Activated CD8-positive, alpha-beta memory T cell treated with anti-CD3 and anti-CD28 coated beads, Interleukin-2, amount 50 U/mL, for 1 hour (primary cell): ENCODE measurements around the gene NDEL1.

Experiments
- DNase-seq: peaks from one replicate; pipeline ENCODE4 v3.0.0-alpha.2; 2020; ENCODE audit errors: extremely low read depth

The NDEL1 gene

DNA sequence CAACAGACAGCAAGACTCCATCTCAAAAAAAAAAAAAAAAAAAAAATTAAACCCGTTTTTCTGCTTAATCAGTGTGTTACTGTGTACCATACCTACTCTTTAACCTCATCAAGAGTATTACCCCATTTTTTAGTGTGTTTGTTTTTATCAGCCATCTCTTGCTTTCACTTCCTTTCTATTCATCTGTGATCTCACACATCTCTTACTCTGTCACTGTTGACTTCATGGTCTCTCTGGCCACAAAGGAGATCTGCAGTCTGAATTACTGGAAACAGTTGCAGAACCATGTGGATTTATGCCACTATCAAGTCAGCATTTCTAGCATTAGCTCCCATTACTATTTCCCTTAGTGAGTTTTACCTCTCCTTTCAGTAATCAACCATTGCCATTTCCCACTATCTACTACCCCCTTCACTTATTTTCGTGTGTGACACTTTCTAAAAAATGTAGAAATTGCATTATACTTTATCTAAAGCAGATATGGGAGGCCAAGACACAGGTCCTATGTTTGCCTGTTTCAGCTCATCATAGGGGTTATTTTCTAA, 20.1 kb downstream of the NDEL1 start:
- no peak for DNase-seq

DNA sequence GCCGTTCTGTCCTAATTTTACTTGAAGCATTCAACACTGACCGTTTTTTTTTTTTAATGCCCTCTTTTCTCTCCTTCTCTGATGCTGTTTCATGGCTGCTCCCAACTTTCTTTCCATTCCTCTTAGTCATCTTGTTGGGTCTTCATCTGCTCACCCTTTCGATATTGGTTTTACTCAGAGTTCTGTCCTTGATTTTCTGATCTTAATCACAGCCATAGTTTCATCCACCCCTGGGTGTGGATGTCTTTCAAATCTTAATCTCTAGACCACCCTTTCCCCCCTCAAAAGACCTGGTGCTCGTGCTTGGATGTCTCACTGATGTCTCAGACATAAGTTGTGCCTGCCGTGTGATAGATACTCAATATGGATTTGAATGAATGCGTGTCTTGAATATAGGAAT, 22.4 kb downstream of the NDEL1 start:
- DNase-seq: no peak

DNA sequence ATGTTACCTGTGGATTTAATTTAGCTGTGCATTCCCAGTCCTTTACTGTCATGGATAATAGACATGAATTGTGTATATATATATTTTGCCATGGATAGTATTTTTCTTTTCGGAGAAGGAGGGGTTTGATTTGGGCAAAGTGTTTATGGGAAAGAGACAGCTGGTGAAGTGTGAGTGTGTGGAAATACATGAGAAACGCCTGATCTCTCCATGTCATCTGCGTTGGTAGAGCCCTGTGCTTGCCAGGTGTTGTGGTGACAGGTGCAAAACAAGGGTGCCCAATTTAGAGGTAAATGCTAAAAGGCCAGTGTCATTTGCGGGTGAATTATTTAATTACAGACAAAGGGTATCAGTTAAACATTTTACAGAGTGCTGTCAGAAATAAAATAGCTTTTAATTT, 23.4 kb downstream of the NDEL1 start:
- no peak for DNase-seq

DNA sequence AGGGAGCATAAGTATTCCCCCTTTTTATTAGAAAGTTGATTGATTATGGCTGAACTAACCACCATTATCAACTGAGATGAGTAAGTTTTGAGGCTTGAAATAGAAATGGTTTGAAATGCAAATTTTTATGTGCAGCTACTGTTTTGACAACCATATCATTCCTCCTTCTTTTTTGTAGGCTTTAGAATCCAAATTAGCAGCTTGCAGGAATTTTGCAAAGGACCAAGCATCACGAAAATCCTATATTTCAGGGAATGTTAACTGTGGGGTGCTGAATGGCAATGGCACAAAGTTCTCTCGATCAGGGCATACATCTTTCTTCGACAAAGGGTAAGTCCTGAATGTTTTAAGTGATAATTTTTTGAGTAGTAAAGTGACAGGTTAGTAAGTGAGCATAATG, 24.1 kb downstream of the NDEL1 start:
- no peak for DNase-seq

DNA sequence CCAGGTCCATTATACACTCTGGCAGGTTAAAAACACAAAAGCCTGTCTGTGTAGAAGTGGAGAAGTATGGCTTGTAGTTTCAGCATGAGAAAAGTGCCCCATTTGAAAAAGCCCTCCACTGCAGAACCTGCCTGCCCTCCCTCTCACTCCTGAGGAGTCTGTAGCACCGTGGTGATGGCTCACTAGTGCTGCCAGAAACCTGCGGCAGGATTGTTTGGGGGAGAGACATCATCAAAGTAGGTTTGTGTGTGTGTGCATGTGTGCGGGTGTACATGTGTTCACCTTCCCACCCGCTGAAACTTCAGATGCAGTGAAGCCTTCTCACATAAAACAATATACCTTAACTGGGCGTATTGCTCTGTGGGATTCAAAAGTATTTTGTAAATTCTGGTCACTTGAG, 26.9 kb downstream of the NDEL1 start:
- DNase-seq: no peak

DNA sequence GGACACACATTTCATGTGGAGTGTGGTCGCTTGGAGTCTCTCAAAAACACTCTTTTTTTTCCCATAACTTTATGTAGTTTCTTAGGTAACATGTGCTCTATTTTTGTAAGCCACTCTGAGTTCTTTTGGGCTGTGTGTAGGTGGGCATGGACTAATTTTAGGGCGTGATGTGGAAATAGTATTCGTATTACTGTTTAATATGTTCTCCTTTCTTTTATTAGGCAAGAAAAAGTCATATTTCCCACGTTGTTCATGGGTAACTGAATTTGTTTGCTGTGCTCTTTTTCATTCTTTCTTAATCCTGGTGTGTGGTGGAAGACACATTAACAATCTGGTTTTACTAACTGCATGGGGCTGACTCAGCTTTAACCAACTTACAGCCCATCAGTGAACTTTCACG, 27.4 kb downstream of the NDEL1 start:
- DNase-seq: no peak

DNA sequence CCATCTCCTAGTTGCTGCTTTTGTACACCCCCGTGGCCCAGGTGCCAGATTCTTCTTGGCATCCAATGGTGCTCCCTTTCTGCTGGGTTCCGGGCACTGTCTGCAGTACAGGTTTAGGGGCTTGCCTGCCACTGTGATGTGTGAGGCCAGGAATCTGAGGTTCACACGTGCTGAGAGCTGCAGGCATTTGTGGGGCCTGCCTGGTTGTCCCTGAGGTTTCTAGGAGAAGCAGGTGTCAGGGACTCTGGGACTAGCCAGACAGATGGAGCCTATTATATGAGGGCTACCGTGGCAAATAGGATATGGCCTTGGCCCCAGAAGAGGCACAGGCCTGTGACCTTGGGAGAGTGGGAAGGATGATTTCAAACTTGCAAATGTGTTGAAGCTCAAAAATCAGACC, 29.3 kb downstream of the NDEL1 start:
- DNase-seq: no peak

DNA sequence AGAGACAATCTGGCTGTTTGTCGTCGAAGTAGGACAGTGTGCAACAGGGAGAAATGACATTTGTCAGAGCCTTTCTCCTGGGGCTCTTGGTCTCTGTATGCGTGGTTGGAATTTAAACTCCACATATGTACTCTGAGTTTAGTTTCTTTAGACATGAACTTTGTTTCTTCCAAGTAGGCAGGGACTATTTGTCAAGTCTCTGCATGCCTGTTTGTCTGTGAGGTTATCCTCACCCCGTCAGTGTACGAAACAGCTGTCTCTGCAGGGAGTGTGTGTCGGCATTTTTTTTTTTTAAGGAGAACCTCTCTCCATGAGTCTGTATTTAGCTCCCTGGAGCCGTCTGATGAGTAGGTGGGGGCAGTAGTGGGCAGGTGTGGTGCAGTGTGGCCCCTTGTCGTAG, 29.7 kb downstream of the NDEL1 start:
- DNase-seq: no peak

DNA sequence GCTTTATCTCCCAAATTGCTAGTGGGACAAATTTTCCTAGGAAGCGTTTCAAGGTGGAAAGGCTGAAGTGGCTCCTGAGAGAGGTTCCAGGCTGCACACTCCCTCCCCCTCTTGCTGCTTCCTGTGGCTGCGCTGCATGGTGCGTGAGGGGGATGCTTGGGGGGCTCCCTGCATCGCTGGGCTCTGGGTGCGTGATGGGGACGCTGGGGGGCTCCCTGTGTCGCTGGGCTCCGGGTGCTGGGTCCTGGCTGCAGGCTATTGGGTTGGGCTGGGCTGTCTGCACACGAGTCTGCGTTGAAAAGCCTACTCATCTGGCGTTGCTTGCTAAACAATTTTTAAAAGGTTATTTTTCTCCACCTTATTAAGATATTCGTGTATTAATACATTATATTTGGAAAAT, 30.1 kb downstream of the NDEL1 start:
- no peak for DNase-seq

DNA sequence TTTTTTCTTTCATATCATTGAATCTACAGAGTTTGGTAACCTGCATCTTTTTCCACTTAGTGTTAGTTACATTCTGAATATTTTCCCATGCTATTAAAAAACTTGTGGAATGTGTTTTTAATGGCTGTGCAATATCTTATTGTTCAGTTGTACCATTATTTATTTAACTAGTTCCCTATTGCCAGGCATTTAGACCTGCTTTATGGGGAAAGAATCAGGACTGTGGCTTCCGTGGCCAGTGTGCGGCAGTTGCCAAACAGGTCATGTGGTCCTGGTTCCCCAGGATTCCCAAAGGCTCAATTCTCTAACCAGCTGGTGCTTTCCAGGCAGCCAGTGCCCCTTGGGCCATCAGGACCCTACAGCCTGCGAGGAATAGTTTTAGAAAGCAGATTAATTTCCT, 30.8 kb downstream of the NDEL1 start:
- no peak for DNase-seq

DNA sequence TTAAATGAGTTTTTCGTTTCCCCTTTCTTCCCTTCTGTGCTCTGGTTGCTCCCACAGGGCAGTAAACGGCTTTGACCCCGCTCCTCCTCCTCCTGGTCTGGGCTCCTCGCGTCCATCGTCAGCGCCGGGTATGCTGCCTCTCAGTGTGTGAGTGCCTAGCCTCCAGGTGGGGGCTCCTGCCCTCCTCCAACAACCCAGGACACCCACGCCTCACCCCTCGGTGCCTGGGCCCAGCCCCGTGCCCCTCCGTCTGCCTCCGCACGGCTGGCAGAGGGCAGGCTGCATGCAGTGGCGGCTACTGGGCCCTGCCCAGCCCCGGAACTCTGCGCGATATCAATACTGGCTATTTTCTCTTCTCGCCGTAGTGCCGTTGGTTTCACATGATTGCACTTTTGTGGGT, 31.2 kb downstream of the NDEL1 start:
- DNase-seq: no peak

DNA sequence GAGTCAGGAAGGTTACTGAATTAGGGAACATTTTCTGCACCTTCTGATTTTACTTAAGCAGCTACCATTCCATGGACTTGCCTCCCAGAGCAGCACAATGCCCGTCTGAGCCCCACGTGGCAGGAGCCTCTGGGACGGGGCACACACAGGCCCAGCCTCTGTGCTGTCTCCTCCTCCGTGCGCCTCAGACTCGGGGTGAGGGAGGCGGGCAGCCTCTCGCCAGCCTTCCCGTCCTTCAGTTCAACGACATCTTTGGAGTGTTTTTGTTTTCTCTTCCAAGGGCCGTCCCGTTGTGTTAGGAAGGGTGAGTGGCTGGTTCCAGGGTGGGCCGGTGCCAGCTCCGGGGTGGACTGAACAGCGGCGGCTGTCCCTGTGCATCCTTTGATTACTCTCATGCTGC, 31.8 kb downstream of the NDEL1 start:
- no peak for DNase-seq

DNA sequence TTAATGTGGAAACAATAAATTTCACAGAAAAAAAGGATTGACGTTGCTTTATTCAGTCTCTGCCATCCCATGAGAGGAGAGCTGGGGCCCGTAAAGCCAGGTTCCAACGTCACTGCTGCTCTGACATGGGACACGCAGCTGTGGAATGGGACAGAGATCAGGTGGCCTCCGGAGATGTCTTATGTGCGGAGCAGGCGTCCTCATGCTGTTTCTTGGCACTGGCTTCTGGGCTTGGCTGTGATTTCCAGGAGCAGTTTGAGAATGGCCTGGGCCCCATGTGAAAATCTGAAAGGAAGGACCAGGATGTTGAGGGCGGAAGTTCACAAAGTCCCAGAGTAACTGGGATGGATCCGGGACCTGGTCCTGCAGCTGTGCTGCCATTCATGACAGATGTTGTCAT, 32.4 kb downstream of the NDEL1 start:
- no peak for DNase-seq

DNA sequence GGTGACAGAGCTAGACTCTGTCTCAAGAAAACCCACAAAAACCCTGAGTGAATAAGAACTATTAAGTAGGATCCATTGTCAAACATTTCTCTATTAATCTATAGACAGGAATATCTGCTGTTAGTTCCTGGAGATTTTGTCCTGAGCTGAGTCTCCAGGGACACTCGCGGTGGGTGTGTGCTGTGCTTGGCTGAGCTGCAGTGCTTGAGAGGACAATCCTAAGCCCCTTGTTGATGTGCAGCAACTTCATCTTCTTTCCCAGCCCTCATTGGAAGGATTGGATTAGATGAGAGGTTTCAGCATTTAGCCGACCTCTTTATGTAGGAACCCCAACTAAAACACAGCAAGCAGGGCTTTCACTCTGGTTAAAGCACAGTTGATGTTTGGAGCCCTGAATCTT, 33.3 kb downstream of the NDEL1 start:
- DNase-seq: no peak

DNA sequence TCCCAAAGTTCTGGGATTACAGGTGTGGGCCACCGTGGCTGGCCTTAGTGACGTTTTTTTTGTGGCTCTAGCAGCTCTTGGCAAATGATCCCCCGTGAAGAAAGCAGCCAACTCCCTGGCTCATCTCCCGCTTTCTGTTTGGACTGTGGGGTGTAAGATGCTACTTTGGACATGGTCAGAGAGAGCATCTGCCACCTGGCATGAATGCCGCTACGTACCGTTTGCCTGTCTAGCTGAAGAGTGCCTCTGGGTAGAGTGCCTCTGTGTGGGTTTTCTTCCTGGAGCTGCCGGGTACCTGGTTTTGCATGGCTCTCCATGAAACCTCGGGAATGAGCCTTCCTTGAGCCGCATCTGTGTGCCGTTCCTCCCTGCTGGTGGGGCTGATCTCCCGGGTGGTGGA, 34.3 kb downstream of the NDEL1 start:
- DNase-seq: no peak

DNA sequence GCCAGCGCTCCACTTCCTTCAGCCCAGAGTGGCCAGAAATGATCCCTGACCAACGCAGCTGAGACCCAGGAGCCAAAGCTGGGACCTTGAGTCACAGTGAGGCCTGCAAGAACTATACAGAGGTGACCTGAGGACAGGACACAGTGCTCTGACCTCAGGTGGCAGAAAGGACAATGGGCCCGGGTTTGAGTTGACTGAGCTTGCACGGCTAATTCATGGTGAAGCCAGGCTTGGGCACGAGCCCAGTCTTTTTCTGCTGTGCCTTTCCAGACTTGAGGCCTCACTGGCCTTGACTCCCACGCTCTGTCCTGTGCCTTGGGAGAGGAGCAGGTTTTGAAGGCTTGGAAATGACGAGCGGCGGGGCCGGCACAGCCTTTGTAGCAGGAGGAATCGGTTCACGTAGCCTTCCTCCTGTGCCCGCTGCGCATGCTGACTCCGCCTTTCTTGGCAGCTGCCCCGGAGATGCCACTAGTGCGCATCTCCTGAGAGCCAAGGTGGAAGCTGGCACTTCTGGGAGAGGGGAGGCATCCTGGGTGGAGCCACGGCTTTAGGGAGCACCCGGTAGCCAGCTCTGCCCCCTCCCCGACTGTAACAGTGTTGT, 34.9 kb downstream of the NDEL1 start:
- DNase-seq: no peak

DNA sequence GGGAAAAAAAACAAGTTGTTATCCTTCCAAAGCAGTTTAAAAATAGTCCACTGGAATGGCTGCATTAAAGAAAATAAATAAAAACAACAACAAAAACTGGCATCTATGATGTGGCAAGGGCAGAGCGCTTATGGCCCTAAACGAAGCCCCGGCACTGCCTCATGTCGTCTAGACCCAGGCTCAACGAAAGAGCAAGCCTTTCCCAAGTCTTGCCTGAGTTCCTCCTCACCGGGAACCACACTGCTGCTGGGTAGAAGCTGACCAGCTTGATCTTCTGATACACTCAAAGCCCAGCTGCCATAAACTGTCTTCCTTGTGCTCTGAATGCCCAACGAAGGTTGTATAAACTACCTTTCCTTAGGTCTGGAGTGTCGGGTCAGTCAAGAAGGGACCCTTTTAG, 37.0 kb downstream of the NDEL1 start:
- DNase-seq: no peak

DNA sequence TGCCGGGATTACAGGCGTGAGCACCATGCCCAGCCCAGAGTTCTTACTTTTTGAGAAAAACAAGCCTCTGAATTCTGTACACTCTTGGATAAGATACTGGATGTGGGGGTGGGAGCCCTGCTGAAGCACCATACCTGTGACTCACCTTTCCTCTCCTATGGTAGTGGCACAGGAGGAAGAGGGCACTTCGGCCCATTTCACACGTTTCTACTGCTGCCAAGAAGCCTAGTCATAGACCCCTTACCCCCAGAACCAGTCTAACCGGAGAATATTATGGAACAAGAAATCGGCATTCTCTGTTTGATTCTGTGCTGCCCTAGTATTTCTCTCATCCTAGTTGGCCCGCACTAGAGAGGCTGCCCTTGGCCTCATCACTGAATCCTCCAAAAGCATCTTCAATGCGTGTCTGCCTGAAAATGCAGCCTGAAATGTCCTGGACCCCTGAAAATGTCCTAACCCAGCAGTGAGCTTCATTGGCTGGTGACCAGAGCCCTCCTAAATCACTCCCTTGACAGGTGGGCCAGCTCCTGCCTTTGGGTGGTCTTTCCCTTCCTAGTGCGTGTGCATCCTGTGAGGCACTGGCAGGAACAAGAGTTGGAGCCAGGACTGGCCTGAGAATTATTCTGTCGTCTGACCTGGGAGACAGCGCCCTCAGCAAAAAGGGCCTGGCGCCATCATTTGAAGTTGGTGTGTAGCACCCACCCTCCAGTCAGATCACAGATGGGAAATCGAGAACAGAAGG, 37.9 kb downstream of the NDEL1 start:
- no peak for DNase-seq

DNA sequence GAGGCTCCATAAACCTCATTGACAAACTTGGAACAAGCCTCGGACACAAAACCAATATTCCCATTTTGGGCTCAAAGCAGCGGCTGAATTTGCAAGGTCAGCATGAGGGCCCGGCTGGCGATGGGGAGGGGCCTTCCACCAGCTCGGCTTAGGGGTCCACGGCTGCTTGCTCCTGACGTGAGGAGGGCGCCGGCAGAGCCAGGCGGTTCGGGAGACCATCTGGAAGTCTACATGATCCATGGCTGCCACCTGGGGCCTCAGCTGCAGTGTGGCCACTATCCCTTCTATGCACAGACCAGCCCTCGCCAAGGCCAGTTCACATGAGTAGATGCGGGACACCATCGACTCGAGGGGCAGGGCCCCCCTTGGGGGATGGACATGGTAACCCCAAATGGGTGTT, 39.1 kb downstream of the NDEL1 start:
- DNase-seq: no peak

DNA sequence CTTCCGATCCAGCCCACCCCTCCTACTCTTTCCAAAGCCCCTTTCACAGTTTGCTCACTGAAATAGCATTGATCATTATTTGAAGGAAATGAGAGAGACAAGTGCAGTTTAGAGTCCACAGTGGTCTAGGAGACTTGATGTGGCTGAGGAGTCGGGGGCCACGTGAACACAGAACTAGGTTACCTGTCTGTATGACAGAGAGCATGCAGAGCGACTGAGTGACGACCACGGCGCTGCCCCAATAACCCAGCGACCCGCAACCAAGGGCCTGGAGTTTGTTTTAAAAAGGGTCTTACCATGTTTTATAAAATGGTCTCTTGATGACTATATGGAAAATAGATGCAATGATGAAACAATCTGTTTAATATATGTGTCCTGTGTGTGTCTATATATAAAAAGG, 39.5 kb downstream of the NDEL1 start:
- no peak for DNase-seq

DNA sequence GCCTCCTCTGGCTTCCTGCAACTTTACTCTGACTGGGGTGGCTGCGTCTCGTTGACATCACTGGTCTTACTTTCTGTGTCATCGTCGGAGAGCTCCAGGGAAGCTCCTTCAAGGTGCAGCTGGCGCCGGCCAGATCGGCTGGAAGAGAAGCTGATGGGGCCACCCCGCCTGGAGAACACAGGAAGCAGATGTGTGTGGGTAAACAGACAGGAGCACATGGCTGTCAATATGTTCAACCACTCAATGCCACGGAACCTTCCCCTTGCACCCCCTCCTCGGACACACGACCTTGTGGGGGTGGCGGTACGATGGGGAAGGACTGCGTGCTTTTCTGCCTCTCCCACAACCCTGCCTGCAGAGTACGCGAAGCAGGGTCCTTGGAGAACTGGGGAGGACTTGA, 40.1 kb downstream of the NDEL1 start:
- no peak for DNase-seq

DNA sequence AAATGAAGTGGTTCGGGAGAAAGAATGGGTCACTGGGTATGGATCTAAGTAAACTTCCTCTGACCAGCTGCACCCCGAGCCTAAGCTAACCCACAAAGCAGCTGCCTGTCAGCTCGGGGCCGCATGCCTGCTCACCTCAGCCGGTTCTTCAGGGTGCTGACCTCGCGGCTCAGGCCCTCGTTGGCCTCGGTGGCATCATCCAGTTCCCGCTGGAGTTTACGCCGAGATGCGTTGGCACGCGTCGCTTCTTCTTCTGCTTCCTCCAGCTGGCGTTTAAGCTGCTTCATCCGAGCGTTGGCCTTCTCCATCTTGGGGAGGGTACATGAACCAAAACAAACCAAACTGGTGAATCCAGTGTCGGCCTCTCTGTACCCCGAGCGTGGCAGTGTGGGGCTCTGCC, 41.1 kb downstream of the NDEL1 start:
- DNase-seq: no peak

DNA sequence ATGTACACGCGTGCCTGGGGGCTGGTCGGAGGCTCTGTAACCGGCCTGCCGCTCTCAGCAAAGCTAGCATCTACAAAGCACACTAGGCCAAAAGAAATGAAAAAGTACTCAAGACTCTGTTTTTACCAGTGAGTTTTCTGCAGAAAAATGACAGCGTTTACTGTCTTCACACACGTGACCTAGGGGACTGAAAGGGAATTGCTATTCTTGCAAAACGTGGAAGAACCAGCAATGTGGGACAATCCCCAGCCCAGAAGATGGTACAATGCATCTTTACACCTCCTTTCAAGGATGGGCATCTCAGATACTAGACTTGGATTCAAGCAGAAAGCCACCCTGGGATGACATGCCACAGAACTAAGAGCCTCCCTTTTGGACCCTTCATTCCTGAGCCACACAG, 41.5 kb downstream of the NDEL1 start:
- no peak for DNase-seq
